ENCODE data around the gene ASTN2. TPM values are rescaled to one million over a fixed set of nuclear protein-coding genes. Genes with fewer than 3 reads are reported as not detected.

Gene ASTN2
- total and polyA plus RNA-seq, 9 donors, result 1.8 to 6.4 (median 3.2) TPM

DNA sequence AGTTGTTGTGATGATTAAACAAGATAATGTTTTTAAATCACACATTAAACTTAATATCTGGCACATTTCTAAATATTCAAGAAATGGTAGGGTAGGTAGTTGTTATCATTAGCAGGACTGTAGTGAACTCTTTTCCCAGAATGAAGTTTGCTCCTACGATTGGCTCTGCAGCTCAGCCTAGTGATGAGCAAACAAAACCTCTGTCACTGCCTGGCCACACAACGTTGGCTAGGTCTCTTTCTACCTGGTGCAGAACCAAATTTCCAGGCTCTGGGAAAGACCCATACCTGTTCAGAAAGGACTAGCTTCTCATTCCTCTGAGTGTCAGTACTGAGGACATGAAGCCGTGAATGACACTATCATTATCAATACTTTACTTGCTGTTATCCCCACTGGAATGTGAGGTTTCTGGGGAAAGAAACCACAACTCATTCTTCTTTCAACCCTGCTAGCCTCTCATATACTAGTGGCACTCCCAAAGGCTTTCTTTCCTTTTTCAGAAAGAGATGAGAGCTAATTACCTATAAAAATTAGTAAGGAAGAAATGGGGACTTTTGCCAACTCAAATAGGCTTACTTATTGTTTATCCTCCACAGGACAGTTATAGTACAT is 947.0 kb downstream of the ASTN2 start:
- TF ChIP-seq EP300 (IDR thresholded peaks at IDR 0.05) (no peak), POLR2A (IDR thresholded peaks at IDR 0.05) (no peak)
- TF ChIP-seq, protein P1, sequence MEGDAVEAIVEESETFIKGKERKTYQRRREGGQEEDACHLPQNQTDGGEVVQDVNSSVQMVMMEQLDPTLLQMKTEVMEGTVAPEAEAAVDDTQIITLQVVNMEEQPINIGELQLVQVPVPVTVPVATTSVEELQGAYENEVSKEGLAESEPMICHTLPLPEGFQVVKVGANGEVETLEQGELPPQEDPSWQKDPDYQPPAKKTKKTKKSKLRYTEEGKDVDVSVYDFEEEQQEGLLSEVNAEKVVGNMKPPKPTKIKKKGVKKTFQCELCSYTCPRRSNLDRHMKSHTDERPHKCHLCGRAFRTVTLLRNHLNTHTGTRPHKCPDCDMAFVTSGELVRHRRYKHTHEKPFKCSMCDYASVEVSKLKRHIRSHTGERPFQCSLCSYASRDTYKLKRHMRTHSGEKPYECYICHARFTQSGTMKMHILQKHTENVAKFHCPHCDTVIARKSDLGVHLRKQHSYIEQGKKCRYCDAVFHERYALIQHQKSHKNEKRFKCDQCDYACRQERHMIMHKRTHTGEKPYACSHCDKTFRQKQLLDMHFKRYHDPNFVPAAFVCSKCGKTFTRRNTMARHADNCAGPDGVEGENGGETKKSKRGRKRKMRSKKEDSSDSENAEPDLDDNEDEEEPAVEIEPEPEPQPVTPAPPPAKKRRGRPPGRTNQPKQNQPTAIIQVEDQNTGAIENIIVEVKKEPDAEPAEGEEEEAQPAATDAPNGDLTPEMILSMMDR (IDR thresholded peaks at IDR 0.05), result no peak
- WGBS, 3 donors, result 81 to 89% (median 86%) methylated on average over 3 of the region's 3 CpGs
- H3K36me3 ChIP-seq, result no peaks in the 10 kb centered on the region
- intact Hi-C loops (cut with DNase I), result no loop called here
- no peak overlapping the region for H3K4me3 ChIP-seq
- H3K27me3 ChIP-seq, result no peaks in the 10 kb centered on the region
- H3K9me3 ChIP-seq, result no peaks in the 10 kb centered on the region
- H3K4me1 ChIP-seq (ENCODE audit: insufficient read depth), result peaks cover 10% of the 10 kb centered on the region
- no peak overlapping the region for H3K27ac ChIP-seq
- no peak for DNase-seq

DNA sequence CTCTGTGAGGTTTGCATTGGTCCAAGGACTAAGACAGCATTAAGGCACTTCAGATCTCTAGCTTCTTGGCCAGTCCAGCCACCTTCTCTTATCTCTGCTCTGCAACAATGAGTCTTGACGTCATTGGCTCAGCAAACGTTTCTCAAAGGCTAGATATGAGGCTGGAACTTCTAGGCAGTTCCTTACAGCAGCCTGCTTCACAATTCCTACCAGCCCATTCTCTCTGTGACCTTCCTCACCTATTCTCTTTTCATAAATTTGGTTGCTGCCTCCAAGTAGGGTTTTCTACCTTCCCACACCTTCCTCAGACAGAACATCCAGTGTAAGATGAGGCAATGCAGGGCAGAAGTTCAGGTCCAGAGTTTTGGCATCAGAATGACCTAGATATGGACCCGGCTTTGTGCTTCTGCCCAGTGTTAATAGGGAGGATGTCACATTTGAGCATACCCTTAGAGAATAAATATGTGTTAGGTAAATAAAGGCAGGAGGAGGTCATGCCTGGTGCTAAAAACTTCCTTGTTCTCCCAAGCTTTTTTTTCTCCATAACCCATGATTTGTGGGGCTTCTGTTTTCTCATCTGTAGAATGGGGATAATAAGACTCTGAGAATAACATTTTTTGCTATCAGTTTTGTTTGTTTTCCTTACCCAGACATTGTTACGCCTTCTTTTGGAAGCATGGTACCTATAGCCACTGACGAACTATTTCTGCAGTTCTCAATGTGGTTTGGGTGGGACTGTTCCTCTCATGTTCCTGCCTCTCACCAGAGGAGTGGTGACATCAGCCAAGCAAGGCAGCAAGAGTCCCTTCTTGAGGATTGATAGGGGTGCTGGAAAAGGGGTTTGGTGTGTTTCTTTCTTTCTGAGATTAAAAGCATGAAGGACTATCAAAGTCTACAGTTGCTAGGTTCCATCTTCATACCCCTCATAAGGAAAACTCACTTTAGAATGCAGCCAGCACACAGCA is 948.3 kb downstream of the ASTN2 start:
- no peak for DNase-seq
- Histone ChIP-seq H3K4me3 (no peak overlapping the region), H3K36me3 (no peaks in the 10 kb centered on the region), H3K27me3 (no peaks in the 10 kb centered on the region), H3K27ac (no peak overlapping the region), H3K4me1 (ENCODE audit: insufficient read depth) (peaks cover 7% of the 10 kb centered on the region), H3K9me3 (no peaks in the 10 kb centered on the region)
- TF ChIP-seq, protein P1 (IDR thresholded peaks at IDR 0.05), result no peak
- TF ChIP-seq EP300 (IDR thresholded peaks at IDR 0.05) (no peak), POLR2A (IDR thresholded peaks at IDR 0.05) (no peak)
- WGBS, 3 donors, result 36 to 55% (median 44%) methylated on average over 5 of the region's 5 CpGs
- intact Hi-C loops (cut with DNase I), result no loop called here

DNA sequence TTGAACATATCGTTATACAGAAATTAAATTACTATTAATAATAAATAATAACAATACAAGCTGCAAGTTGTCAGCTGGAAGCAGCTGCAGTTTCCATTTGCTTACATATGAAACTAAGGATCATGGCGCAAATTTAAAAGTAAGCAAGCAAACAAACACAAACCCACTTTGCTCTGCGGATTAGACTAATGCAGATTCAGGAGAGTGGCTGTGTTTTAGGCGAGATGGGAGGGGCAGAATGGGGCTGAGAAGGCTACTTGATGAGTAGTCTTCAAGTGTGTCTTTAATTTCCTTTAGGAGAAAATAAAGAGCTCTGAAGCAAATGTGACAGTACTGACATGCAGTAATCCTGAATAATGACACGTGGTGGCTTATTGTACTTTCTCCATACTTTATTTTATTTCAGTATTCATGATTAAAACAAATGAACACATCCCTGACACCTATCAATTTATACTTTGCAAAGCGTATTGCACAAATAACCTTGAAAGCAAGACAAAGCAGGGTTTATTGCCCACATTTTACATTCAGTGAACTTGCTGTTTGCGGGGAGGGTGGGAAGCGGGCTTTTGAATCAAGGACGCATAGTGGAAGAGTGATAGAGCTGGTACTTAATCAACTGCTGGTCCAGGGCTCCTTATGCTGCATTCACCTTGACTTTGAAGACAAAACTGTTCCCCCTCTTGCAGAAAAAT is 949.1 kb downstream of the ASTN2 start:
- WGBS, 3 donors, result 36 to 71% (median 60%) methylated on average over 9 of the region's 9 CpGs
- Histone ChIP-seq H3K9me3 (no peaks in the 10 kb centered on the region), H3K4me1 (ENCODE audit: insufficient read depth) (peaks cover 5% of the 10 kb centered on the region), H3K36me3 (no peaks in the 10 kb centered on the region), H3K4me3 (no peak overlapping the region), H3K27ac (no peak overlapping the region), H3K27me3 (no peaks in the 10 kb centered on the region)
- intact Hi-C loops (cut with DNase I), result no loop called here
- DNase-seq, result no peak
- TF ChIP-seq, protein P1 (IDR thresholded peaks at IDR 0.05), result no peak
- TF ChIP-seq EP300 (IDR thresholded peaks at IDR 0.05) (no peak), POLR2A (IDR thresholded peaks at IDR 0.05) (no peak)

DNA sequence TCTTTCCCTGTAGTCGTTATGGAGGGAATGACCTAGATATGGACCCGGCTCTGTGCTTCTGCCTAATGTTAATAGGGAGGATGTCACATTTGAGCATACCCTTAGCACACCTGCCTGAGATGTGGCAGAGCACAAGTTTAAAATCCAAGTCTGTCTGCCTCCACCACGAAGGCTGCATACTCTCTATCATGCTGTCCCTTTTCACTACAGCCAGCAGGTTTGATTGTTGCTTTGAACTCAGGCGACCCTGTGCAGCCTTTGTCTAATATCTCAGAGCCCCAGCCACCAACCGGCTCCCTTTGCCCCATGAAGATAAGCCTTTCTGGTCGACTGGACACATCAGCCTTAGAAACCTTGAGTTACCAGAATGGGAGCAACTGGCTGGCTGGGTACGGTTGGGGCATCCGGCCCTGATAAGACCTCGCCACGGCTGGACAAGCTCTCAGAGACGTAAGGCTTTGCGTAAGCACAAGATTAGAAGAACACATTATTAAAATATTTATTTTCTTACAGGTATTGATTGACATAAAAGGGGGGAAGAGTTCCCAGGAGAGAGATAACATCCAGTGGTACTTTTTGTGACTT is 949.8 kb downstream of the ASTN2 start:
- Histone ChIP-seq H3K4me3 (no peak overlapping the region), H3K27ac (no peak overlapping the region), H3K4me1 (ENCODE audit: insufficient read depth) (peaks cover 5% of the 10 kb centered on the region), H3K9me3 (no peaks in the 10 kb centered on the region), H3K36me3 (no peaks in the 10 kb centered on the region), H3K27me3 (no peaks in the 10 kb centered on the region)
- TF ChIP-seq EP300 (IDR thresholded peaks at IDR 0.05) (no peak), POLR2A (IDR thresholded peaks at IDR 0.05) (no peak)
- TF ChIP-seq, protein P1 (IDR thresholded peaks at IDR 0.05), result no peak
- DNase-seq, result peak in 2 of 5 donors; percentile 31 to 54
- WGBS, 3 donors, result 34 to 69% (median 55%) methylated on average over 12 of the region's 12 CpGs
- intact Hi-C loops (cut with DNase I), result no loop called here
